Measurements from ENCODE around the gene TDRD9. TPM values are rescaled to one million over a fixed set of nuclear protein-coding genes. Genes with fewer than 3 reads are reported as not detected.

TDRD9 gene
- total and polyA plus RNA-seq, 2 experiments from 2014 or later: not detected

- in situ Hi-C loops (cut with MboI): loop anchor here (10.0 kb wide), 1 partner anchor 179 kb away; no protein-coding TSS in a partner anchor
- Histone ChIP-seq H3K79me2 (ENCODE audit: insufficient read depth) (no peaks in the 10 kb centered on the region), H3K36me3 (ENCODE audit: low read depth) (no peaks in the 10 kb centered on the region), H3K4me2 (ENCODE audit: unreplicated experiment) (no peak overlapping the region), H3K9ac (no peak overlapping the region), H3K4me1 (ENCODE audit: insufficient read depth) (no peaks in the 10 kb centered on the region), H4K20me1 (ENCODE audit: insufficient read depth) (no peaks in the 10 kb centered on the region), H3F3A (ENCODE audit: insufficient read depth) (no peaks in the 10 kb centered on the region), H3K27ac (no peak overlapping the region), H2AFZ (no peak overlapping the region), H3K27me3 (replicated peaks; ENCODE audit: insufficient read depth) (peaks cover 15% of the 10 kb centered on the region), H3K9me2 (ENCODE audit: insufficient read depth) (no peaks in the 10 kb centered on the region), H3K4me3 (no peak overlapping the region), H3K9me3 (ENCODE audit: low read depth) (no peaks in the 10 kb centered on the region)
- TF ChIP-seq EZH2 (IDR thresholded peaks at IDR 0.05; ENCODE audit: insufficient read depth, poor library complexity, severe bottlenecking): no peak
- no peak for TF ChIP-seq EZH2phosphoT487 (IDR thresholded peaks at IDR 0.05; ENCODE audit: insufficient read depth, low read depth)
- no peak for DNase-seq
- WGBS, 2 experiments (ENCODE audit: low coverage in 1 of 2, low lambda C conversion rate in 2 of 2, missing lambda C conversion rate in 2 of 2): 49% methylated on average over 5 of the region's 5 CpGs
These were observed 55.9 kb downstream of the TDRD9 start for GRCh38 chr14:103984196-103984595.

- no peak overlapping the region for H3K4me2 ChIP-seq (ENCODE audit: unreplicated experiment)
- H3K9ac ChIP-seq: no peak overlapping the region
- H3K4me3 ChIP-seq: no peak overlapping the region
- TF ChIP-seq EZH2phosphoT487 (IDR thresholded peaks at IDR 0.05; ENCODE audit: insufficient read depth, low read depth) (no peak), EZH2 (IDR thresholded peaks at IDR 0.05; ENCODE audit: insufficient read depth, poor library complexity, severe bottlenecking) (no peak)
- H3F3A ChIP-seq (ENCODE audit: insufficient read depth): no peaks in the 10 kb centered on the region
- H3K9me2 ChIP-seq (ENCODE audit: insufficient read depth): no peaks in the 10 kb centered on the region
- in situ Hi-C loops (cut with MboI): loop anchor here (10.0 kb wide), 1 partner anchor 184 kb away; no protein-coding TSS in a partner anchor
- H3K79me2 ChIP-seq (ENCODE audit: insufficient read depth): no peaks in the 10 kb centered on the region
- no peak overlapping the region for H3K27ac ChIP-seq
- no peaks in the 10 kb centered on the region for H3K9me3 ChIP-seq (ENCODE audit: low read depth)
- H3K27me3 ChIP-seq (replicated peaks; ENCODE audit: insufficient read depth): peaks cover 26% of the 10 kb centered on the region
- no peaks in the 10 kb centered on the region for H4K20me1 ChIP-seq (ENCODE audit: insufficient read depth)
- H3K4me1 ChIP-seq (ENCODE audit: insufficient read depth): no peaks in the 10 kb centered on the region
- no peak overlapping the region for H2AFZ ChIP-seq
- H3K36me3 ChIP-seq (ENCODE audit: low read depth): no peaks in the 10 kb centered on the region
- WGBS, 2 experiments (ENCODE audit: low coverage in 1 of 2, low lambda C conversion rate in 2 of 2, missing lambda C conversion rate in 2 of 2): 64 to 80% methylated on average over 1 of the region's 1 CpG
- DNase-seq: no peak
These were observed 60.8 kb downstream of the TDRD9 start for GRCh38 chr14:103989034-103989433.

- Histone ChIP-seq H3K9ac (no peak overlapping the region), H3K27ac (no peak overlapping the region), H4K20me1 (ENCODE audit: insufficient read depth) (no peaks in the 10 kb centered on the region), H3K27me3 (replicated peaks; ENCODE audit: insufficient read depth) (peaks cover 34% of the 10 kb centered on the region), H3K4me1 (ENCODE audit: insufficient read depth) (no peaks in the 10 kb centered on the region; the same call in 1 of the 2 replicates), H3F3A (ENCODE audit: insufficient read depth) (no peaks in the 10 kb centered on the region), H3K36me3 (ENCODE audit: low read depth) (no peaks in the 10 kb centered on the region), H2AFZ (no peak overlapping the region), H3K4me3 (no peak overlapping the region), H3K9me2 (ENCODE audit: insufficient read depth) (no peaks in the 10 kb centered on the region), H3K79me2 (ENCODE audit: insufficient read depth) (no peaks in the 10 kb centered on the region), H3K9me3 (ENCODE audit: low read depth) (no peaks in the 10 kb centered on the region), H3K4me2 (ENCODE audit: unreplicated experiment) (no peak overlapping the region)
- in situ Hi-C loops (cut with MboI): loop anchor here (10.0 kb wide), 1 partner anchor 185 kb away; no protein-coding TSS in a partner anchor
- WGBS, 2 experiments (ENCODE audit: low coverage in 1 of 2, low lambda C conversion rate in 2 of 2, missing lambda C conversion rate in 2 of 2): 50 to 52% methylated on average over 4 of the region's 4 CpGs
- no peak for TF ChIP-seq EZH2phosphoT487 (IDR thresholded peaks at IDR 0.05; ENCODE audit: insufficient read depth, low read depth)
- no peak for TF ChIP-seq EZH2 (IDR thresholded peaks at IDR 0.05; ENCODE audit: insufficient read depth, poor library complexity, severe bottlenecking)
- no peak for DNase-seq
These were observed 61.7 kb downstream of the TDRD9 start for GRCh38 chr14:103989964-103990363.

GRCh38 chr14:103994535-103995184, 66.4 kb downstream of the TDRD9 start:
- Histone ChIP-seq H2AFZ (no peak overlapping the region), H3K79me2 (ENCODE audit: insufficient read depth) (no peaks in the 10 kb centered on the region), H3K9ac (no peak overlapping the region), H3K36me3 (ENCODE audit: low read depth) (no peaks in the 10 kb centered on the region), H4K20me1 (ENCODE audit: insufficient read depth) (no peaks in the 10 kb centered on the region), H3K9me2 (ENCODE audit: insufficient read depth) (no peaks in the 10 kb centered on the region), H3K27me3 (replicated peaks; ENCODE audit: insufficient read depth) (peaks cover 37% of the 10 kb centered on the region), H3K9me3 (ENCODE audit: low read depth) (no peaks in the 10 kb centered on the region), H3K4me2 (ENCODE audit: unreplicated experiment) (no peak overlapping the region), H3K4me3 (no peak overlapping the region), H3K4me1 (ENCODE audit: insufficient read depth) (no peaks in the 10 kb centered on the region; the same call in 1 of the 2 replicates), H3K27ac (no peak overlapping the region), H3F3A (ENCODE audit: insufficient read depth) (no peaks in the 10 kb centered on the region)
- no peak for TF ChIP-seq EZH2 (IDR thresholded peaks at IDR 0.05; ENCODE audit: insufficient read depth, poor library complexity, severe bottlenecking)
- TF ChIP-seq EZH2phosphoT487 (IDR thresholded peaks at IDR 0.05; ENCODE audit: insufficient read depth, low read depth): no peak
- WGBS, 2 experiments (ENCODE audit: low coverage in 1 of 2, low lambda C conversion rate in 2 of 2, missing lambda C conversion rate in 2 of 2): 26 to 33% methylated on average over 5 of the region's 5 CpGs
- DNase-seq: peak; percentile 38
- in situ Hi-C loops (cut with MboI): no loop called here
